PC-3 (cell line): Measurements from ENCODE around the gene PLCB4. TPM values are rescaled to one million over a fixed set of nuclear protein-coding genes. Genes with fewer than 3 reads are reported as not detected.

Experiments used
- ATAC-seq: fragments of 200-7000 bp; cut with Tn5 transposase; 2 replicates; pipeline ENCODE4 v1.9.1; 2020; ENCODE audit warnings: mild to moderate bottlenecking, moderate library complexity
- BruUV-seq: library from RNA; stranded (reverse); fragments of 400-500 nt; replicated peaks from 2 replicates; lab custom pipeline; 2021; lab: Mats Ljungman, UMichigan
- CTCF ChIA-PET: fragments of 300-600 bp; sonication (Branson Sonifier 250); formaldehyde crosslinking; loops from one replicate; lab custom pipeline; 2022; ENCODE audit warnings: antibody characterized with exemption; lab: Charles Lee
- POLR2A ChIA-PET: fragments of 300-600 bp; sonication (Branson Sonifier 250); formaldehyde crosslinking; loops from one replicate; lab custom pipeline; 2022; ENCODE audit warnings: antibody characterized with exemption; ENCODE audit not compliant: unreplicated experiment; lab: Charles Lee
- DNase-seq: peaks from one replicate; pipeline ENCODE4 v3.0.0-alpha.2; 2015
- H2AFZ ChIP-seq: fragments of 300-600 bp; sonication (generic); 2 replicates; pipeline ENCODE4 v1.6.0; 2016; ENCODE audit warnings: antibody characterized with exemption, low read length
- H3F3A ChIP-seq: fragments of 300-600 bp; sonication (generic); one replicate; pipeline ENCODE4 v1.6.0; 2017; ENCODE audit warnings: antibody characterized with exemption, low read length, control low read depth, mild to moderate bottlenecking; ENCODE audit not compliant: unreplicated experiment
- H3K27ac ChIP-seq: fragments of 300-600 bp; sonication (generic); 2 replicates; pipeline ENCODE4 v1.5.1; 2016; ENCODE audit warnings: mild to moderate bottlenecking, low read length
- H3K27me3 ChIP-seq: fragments of 300-600 bp; sonication (generic); 2 replicates; pipeline ENCODE4 v1.6.1; 2016; ENCODE audit warnings: low read length, mixed read lengths
- H3K36me3 ChIP-seq: fragments of 300-600 bp; sonication (generic); 2 replicates; pipeline ENCODE4 v1.6.1; 2016; ENCODE audit warnings: low read depth, mixed run types, low read length, mixed read lengths
- H3K4me1 ChIP-seq: fragments of 300-600 bp; sonication (generic); 2 replicates; pipeline ENCODE4 v1.5.1; 2016; ENCODE audit warnings: low read length; ENCODE audit not compliant: insufficient read depth
- H3K4me2 ChIP-seq: fragments of 300-600 bp; sonication (generic); 2 replicates; pipeline ENCODE4 v1.6.0; 2016; ENCODE audit warnings: low read length
- H3K4me3 ChIP-seq: fragments of 300-600 bp; sonication (generic); 2 replicates; pipeline ENCODE4 v1.5.1; 2016; ENCODE audit warnings: mild to moderate bottlenecking, low read length, mixed read lengths
- H3K79me2 ChIP-seq: fragments of 300-600 bp; sonication (generic); 2 replicates; pipeline ENCODE4 v1.6.1; 2017; ENCODE audit warnings: low read length, mixed read lengths
- H3K9ac ChIP-seq: fragments of 300-600 bp; sonication (generic); 2 replicates; pipeline ENCODE4 v1.6.0; 2016; ENCODE audit warnings: mild to moderate bottlenecking, low read length
- H3K9me2 ChIP-seq: fragments of 300-600 bp; sonication (generic); replicated peaks from 2 replicates; pipeline ENCODE4 v1.6.1; 2016; ENCODE audit warnings: mixed run types, low read length, mixed read lengths
- H3K9me3 ChIP-seq: fragments of 300-600 bp; sonication (generic); 2 replicates; pipeline ENCODE4 v1.6.1; 2016; ENCODE audit warnings: low read length, mixed read lengths
- H4K20me1 ChIP-seq: fragments of 300-600 bp; sonication (generic); 2 replicates; pipeline ENCODE4 v1.6.1; 2016; ENCODE audit warnings: low read length, mixed read lengths
- CTCF ChIP-seq: fragments of 300-600 bp; sonication (generic); conservative IDR thresholded peaks from 2 replicates; pipeline ENCODE4 v1.5.1; 2017; ENCODE audit warnings: antibody characterized with exemption, low read depth, mild to moderate bottlenecking, low read length
- EZH2 ChIP-seq: fragments of 300-600 bp; sonication (generic); IDR thresholded peaks from one replicate; pipeline ENCODE4 v1.6.1; 2017; ENCODE audit warnings: antibody characterized with exemption, mild to moderate bottlenecking, low read length; ENCODE audit not compliant: unreplicated experiment
- EZH2phosphoT487 ChIP-seq: fragments of 300-600 bp; sonication (generic); IDR thresholded peaks from 2 replicates; pipeline ENCODE4 v1.6.1; 2018; ENCODE audit warnings: mild to moderate bottlenecking, antibody characterized with exemption, low read length, borderline replicate concordance
- intact Hi-C: fragments of 100-400 bp; cut with micrococcal nuclease; formaldehyde crosslinking; loops from 2 replicates; pipeline ENCODE4 v1.9.0; 2023
- total RNA-seq: library from RNA; depleted of rRNA; stranded (reverse); fragments of >200 nt; gene quantifications from 2 replicates; pipeline ENCODE4 v1.2.3, GENCODE V29; 2014

PLCB4 gene
- total RNA-seq, 1 experiment from 2014 or later: 25.4 TPM

GRCh38 chr20:9172851-9173250, 104.0 kb downstream of the PLCB4 start:
- no peaks in the 10 kb centered on the region for H4K20me1 ChIP-seq
- H3K9me3 ChIP-seq: no peaks in the 10 kb centered on the region
- peak; percentile 16 for DNase-seq
- H3K4me2 ChIP-seq: no peak overlapping the region
- no peaks in the 10 kb centered on the region for H3K36me3 ChIP-seq
- CTCF ChIA-PET: interaction anchor here (0.5 kb wide), 1 partner anchor 28 kb away, joined by 5 read pairs; no protein-coding TSS in a partner anchor
- H2AFZ ChIP-seq: no peak overlapping the region
- H3K4me3 ChIP-seq: no peak overlapping the region
- H3K9me2 ChIP-seq: no peaks in the 10 kb centered on the region
- H3K9ac ChIP-seq: no peak overlapping the region
- H3K79me2 ChIP-seq: no peaks in the 10 kb centered on the region
- intact Hi-C loops: no loop called here
- no peaks in the 10 kb centered on the region for H3K27me3 ChIP-seq
- TF ChIP-seq CTCF (peak; percentile 38), EZH2phosphoT487 (no peak)
- POLR2A ChIA-PET: no interaction called here
- no TSS peak for BruUV-seq
- ATAC-seq: no peak
- no peaks in the 10 kb centered on the region for H3K4me1 ChIP-seq
- H3F3A ChIP-seq: no peaks in the 10 kb centered on the region
- H3K27ac ChIP-seq: no peak overlapping the region

GRCh38 chr20:9177278-9177677, 108.4 kb downstream of the PLCB4 start:
- TF ChIP-seq EZH2 (no peak), CTCF (no peak), EZH2phosphoT487 (no peak)
- H3K36me3 ChIP-seq: no peaks in the 10 kb centered on the region
- no peaks in the 10 kb centered on the region for H4K20me1 ChIP-seq
- no peaks in the 10 kb centered on the region for H3F3A ChIP-seq
- no peak overlapping the region for H3K9ac ChIP-seq
- intact Hi-C loops: no loop called here
- ChIA-PET CTCF (no interaction called here), POLR2A (no interaction called here)
- BruUV-seq: no TSS peak
- H3K27me3 ChIP-seq: no peaks in the 10 kb centered on the region
- H3K4me3 ChIP-seq: no peak overlapping the region
- no peak overlapping the region for H3K27ac ChIP-seq
- H3K9me3 ChIP-seq: no peaks in the 10 kb centered on the region
- no peaks in the 10 kb centered on the region for H3K79me2 ChIP-seq
- ATAC-seq: no peak
- no peaks in the 10 kb centered on the region for H3K9me2 ChIP-seq
- no peak overlapping the region for H2AFZ ChIP-seq
- H3K4me1 ChIP-seq: peaks cover 14% of the 10 kb centered on the region
- H3K4me2 ChIP-seq: no peak overlapping the region
- DNase-seq: no peak

GRCh38 chr20:9179193-9179802, 110.4 kb downstream of the PLCB4 start:
- intact Hi-C loops: no loop called here
- H3K9me3 ChIP-seq: no peaks in the 10 kb centered on the region
- peak; percentile 65 for DNase-seq
- no peaks in the 10 kb centered on the region for H3F3A ChIP-seq
- H3K9ac ChIP-seq: no peak overlapping the region
- no peaks in the 10 kb centered on the region for H3K36me3 ChIP-seq
- peak; percentile 84 for ATAC-seq
- H2AFZ ChIP-seq: no peak overlapping the region
- peaks cover 14% of the 10 kb centered on the region for H3K4me1 ChIP-seq
- peak overlapping the region; percentile 25 for H3K4me2 ChIP-seq
- no peak overlapping the region for H3K4me3 ChIP-seq
- POLR2A ChIA-PET: interaction anchor here (0.6 kb wide), 1 partner anchor 312 kb away, joined by 3 read pairs; no protein-coding TSS in a partner anchor
- BruUV-seq: no TSS peak
- CTCF ChIA-PET: no interaction called here
- no peaks in the 10 kb centered on the region for H3K27me3 ChIP-seq
- TF ChIP-seq EZH2 (no peak), EZH2phosphoT487 (no peak), CTCF (no peak)
- H4K20me1 ChIP-seq: no peaks in the 10 kb centered on the region
- no peaks in the 10 kb centered on the region for H3K79me2 ChIP-seq
- H3K27ac ChIP-seq: 0 out of 2 replicates have a peak overlapping the region, but pooled peaks have one; percentile 0
- no peaks in the 10 kb centered on the region for H3K9me2 ChIP-seq
